NCI-H1417 (cell line): ENCODE results near the gene IGLL5.
"Not testable (repeated sequence)": the region's sequence is repeated elsewhere in the genome, so short reads cannot be mapped to it uniquely, and the experiment has no call there.

Experiments used
- DNase-seq, 3 experiments: peaks; one replicate each; lab custom pipeline; 2025; lab: John Stamatoyannopoulos, UW

Gene IGLL5

GRCh38 chr22:22884010-22884887, 3.4 kb upstream of the IGLL5 start:
- peak; percentile 19 to 63 (median 43) for DNase-seq

DNA sequence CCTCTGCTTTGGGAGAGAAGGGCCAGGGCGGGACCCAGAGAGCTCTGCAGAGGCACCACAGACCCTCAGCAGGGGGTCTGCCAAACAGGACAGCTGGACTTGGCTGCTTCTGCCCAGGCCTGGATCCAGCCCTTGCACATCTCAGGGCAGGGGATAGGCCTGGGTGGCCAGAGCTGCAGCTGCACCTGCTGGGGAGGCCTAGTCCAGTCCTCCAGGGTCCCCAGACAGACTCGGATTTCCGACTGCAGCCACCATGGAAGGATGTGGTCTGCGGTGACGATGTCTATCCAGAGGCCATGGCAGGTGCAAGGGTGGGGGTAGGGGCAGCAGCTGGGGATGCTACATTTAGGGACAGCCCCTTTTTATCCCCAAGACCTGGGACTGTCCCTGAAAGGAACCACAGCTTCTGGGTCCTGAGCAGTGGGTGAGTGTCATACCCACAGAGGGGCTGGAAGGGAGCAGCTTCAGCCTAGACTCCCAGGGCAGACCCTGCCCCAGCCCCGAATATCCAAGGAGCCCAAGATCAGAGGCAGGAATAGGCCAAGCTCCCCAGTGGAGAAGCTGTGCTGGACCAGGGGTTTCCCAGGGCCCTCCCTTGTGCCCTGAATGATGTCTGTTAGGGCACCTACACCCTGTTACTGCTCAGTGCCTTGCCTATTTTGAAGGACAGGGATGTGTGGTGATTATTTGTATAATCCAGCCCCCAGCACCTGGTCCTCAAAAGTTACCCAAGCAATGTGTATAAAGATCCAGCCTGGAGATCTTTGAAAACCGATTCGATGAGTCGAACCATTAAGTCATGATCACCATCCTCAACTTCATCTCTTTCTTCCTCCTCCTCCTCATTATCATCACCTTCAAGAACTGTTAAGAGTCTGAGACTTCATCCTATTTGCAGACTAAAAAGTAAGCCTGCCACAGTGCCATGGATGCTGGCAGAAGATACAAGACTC, 2.5 kb upstream of the IGLL5 start:
- no peak for DNase-seq

DNA sequence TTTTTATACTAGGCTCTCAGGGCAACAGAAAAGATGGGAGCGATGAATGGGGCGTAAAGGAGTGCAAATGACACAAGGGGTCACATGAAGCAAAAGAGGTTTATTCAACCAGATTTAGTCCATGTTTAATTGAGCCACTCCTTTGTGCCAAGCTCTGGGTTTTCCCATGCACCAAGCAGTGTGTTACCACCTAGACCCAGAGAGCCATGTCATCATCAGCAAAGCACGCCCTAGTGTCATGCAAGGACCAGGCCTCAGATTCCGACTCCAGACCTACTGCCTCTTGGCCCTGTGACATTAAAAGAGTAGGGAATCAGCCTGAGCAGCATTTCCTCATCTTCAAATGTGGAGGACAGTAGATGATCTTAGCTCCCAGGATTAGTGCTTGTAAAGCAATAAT, 1.1 kb upstream of the IGLL5 start:
- no peak for DNase-seq

DNA sequence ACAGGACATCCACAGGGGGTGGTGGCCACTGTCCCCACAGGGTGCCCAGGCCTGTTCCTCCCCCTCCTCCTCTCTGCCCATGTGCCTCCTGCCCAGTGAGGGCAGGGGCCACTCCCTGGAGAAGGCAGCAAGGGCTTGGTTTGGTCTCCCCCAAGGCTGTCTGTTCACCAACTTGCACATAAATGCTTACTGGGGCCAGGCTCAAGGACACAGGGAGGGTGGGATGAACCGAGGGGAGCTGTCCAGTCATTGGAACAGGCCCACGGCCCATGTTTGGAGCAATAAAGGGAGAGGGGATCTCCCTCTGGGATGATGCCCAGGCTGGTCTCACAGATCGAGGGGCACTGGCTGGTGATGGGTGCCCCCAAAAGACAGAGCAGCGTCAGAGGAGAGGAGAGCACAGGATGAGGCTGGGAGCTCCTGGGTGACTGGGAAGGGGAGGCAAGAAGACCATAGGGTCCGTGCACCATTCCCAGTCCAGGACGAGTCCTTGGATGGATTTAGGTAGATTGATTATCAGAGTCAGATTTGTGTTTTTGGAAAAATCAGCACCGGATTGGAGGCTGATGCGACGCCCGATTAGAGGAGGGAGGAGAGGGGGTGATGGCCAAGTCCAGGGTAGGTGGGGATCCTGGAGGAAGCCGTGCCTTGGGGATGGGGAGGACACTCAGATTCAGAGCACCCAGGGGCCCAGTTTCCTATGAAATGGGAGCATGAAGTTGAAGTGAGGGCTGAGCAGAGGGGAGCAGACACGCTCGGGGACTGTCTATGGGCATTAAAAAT, 1.1 kb downstream of the IGLL5 start:
- no peak for DNase-seq

GRCh38 chr22:22890085-22890484, 2.5 kb downstream of the IGLL5 start:
- DNase-seq: no peak

DNA sequence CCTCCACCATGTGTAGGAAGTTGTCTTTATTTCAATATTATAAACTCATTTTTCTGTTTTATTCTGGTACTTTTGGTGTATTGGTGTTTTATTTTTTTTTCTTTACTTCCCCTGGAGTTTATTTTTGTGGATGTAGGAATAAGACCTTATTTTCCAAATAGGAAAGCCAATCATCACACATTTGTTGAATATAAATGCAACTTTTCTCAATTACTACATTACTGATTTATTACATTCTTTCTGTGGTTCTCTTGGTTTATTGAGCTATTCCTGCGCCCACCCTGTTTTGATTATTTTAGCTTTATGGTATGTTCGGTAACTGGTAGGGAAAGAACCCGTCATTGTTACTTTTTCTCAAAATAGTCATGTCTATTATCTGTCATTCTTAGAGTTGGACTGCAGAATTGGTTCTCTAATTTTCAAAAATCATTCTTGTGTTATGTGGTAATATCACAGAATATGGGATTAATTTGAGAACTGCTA, 3.6 kb downstream of the IGLL5 start:
- DNase-seq: no peak

GRCh38 chr22:22892096-22893052, 4.8 kb downstream of the IGLL5 start:
- DNase-seq: no peak

DNA sequence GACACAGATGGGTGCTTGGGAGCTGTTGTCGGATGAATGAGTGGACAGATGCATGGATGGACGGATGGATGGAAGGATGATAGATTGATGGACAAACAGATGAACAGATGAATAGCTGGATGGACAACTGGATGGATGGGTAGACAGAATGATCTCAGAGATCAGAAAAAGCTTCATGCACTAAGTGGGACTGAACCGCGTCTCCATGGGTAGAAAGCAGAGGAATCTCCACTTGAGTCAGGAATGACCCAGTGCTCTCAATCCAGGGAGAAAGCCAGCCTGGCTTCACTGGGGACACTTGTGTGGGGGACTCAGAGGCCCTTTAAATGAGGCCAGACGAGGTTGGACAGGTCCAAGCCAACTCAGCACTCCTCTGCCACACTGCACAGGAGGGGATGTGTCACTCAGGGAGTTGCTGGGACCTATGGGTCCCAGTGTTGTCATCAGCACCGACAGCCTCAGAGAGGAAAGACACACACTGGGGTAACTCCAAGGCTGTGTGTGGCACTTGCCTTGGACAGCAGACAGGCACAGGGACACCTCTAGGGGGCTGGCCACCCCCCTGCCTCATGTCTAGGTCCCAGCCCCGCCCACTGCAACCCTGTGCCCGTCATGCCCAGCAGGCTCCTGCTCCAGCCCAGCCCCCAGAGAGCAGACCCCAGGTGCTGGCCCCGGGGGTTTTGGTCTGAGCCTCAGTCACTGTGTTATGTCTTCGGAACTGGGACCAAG, 5.6 kb downstream of the IGLL5 start:
- no peak for DNase-seq

- no peak for DNase-seq
Measured at GRCh38 chr22:22893891-22894739, 6.5 kb downstream of the IGLL5 start.

DNA sequence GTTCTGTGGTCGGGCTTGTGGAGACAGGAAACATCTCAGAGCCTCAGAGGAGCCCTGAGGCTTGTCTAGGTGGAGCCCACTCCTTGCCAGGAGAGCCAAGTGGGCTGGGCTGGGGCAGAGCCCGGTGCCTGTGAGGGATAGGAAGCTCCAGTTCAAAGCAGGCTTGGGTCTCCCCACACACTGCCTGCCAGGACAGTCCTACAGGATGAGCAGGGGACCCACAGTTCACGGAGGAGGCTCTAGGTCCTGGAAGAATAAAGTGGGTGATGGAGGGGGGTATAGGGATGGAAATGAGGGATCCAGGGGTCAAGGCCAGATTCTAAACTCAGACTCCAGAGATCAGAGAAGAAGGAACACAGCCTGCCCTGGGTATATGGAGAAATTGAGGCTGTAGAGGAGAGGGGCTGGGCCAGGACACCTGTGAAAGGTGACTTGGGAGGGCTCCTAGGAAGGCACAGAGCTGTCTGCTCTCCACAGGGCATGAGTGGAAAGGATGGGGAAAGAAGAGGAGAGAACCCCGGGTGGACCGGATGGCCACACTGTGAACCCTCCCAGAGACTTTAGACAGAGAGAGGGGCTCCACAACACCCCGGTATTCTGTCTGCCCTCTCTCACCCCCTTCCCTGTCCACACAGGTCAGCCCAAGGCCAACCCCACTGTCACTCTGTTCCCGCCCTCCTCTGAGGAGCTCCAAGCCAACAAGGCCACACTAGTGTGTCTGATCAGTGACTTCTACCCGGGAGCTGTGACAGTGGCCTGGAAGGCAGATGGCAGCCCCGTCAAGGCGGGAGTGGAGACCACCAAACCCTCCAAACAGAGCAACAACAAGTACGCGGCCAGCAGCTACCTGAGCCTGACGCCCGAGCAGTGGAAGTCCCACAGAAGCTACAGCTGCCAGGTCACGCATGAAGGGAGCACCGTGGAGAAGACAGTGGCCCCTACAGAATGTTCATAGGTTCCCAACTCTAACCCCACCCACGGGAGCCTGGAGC, 7.4 kb downstream of the IGLL5 start:
- DNase-seq: no peak

DNA sequence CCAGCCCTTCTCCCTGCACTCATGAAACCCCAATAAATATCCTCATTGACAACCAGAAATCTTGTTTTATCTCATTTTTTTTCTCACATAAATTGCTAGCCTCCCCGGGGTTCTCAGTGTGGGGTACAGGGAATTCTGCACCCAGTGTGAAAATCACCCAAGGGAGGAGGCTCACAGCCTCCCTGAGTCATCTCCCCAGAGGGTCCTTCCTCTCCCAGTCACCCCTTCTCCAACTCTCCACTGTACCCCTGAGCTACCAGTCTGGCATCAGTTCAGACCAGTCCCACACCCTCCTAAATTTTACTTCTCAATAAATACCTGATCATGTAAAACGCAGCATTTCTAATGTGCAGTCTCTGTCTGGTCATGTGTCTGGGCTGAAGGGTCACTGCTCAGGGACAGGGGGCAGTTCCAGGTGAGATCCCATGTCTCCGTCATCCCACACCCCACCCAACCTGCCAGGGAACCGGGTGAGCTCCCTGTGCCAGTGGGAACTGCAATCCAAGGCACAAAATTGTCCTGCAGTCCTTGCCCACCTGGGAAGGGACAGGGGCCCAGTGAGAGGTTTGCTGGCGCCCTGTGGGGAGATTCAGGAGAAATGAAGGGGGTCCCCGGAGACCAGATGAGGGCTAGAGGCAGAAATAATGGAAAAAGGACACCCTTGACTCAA, 8.3 kb downstream of the IGLL5 start:
- DNase-seq: no peak

DNA sequence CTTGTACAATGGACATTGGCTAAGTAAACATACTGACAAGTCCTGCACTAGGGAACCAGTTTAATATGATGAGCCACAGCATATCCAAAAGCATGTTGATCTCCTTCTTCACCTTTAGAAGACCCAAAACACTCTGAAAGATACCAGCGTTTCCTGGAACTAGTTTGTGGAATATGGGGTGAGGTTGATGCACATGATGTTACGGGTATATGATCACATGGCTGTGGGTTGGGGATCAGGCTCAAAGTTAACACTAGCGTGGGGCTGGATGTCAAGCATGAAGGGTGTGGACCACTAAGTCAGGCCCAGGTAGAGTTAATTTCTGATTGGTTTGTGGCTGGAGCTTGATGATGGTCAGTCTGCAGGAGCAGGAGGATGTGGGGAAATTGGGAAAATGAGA, 9.0 kb downstream of the IGLL5 start:
- DNase-seq: no peak

- no peak for DNase-seq
Measured at GRCh38 chr22:22897091-22897490, 9.5 kb downstream of the IGLL5 start.

DNA sequence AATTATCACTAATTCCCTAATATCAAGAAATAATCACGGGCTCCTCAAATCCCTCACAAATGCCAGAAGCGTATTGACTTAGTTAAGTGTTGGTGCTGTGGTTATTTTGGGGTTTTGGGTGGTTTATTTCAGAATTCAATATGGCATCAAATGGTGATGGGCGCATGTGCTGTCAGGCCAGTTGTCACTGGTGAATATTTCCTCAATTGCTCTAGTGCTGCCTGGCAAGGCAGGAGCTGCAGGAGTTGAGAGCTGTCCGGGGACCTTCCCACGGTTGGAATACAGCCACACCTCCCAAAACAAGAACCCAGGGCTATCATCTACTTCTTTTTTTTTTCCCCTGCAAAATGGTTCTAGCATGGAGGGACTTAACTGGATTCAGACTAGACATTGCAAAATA, 10.3 kb downstream of the IGLL5 start:
- no peak for DNase-seq

GRCh38 chr22:22898411-22898950, 10.9 kb downstream of the IGLL5 start:
- peak in 1 of 3 experiments; percentile 35 for DNase-seq

- not testable (repeated sequence) for DNase-seq
Measured at GRCh38 chr22:22899342-22900080, 11.9 kb downstream of the IGLL5 start.
